Dedifferentiated amniotic fluid mesenchymal stem cell (primary cell): ENCODE data around the gene PIN1.
"Not testable (repeated sequence)": the region's sequence is repeated elsewhere in the genome, so short reads cannot be mapped to it uniquely, and the experiment has no call there.

Experiments used
- DNase-seq: peaks from one replicate; pipeline ENCODE4 v3.0.0-alpha.2; 2016; ENCODE audit errors: extremely low spot score

The PIN1 gene

GRCh38 chr19:9834726-9835506, at the start of gene PIN1:
Gene PIN1 (plus strand): TSS chr19:9835318. CDS start chr19:9835345, 27 bp downstream.
- DNase-seq = peak; percentile 98

- peak; percentile 89 for DNase-seq
Observed at GRCh38 chr19:9785367-9786331, 49.5 kb upstream of the PIN1 start.

- no peak for DNase-seq
Observed at GRCh38 chr19:9786342-9786741, 48.8 kb upstream of the PIN1 start.

- DNase-seq = no peak
Observed at GRCh38 chr19:9786819-9787218, 48.3 kb upstream of the PIN1 start.

GRCh38 chr19:9788604-9789003, 46.5 kb upstream of the PIN1 start:
- not testable (repeated sequence) for DNase-seq

- no peak for DNase-seq
Observed at GRCh38 chr19:9789066-9789465, 46.1 kb upstream of the PIN1 start.

- DNase-seq = not testable (repeated sequence)
Observed at GRCh38 chr19:9789579-9789978, 45.5 kb upstream of the PIN1 start.

- DNase-seq = not testable (repeated sequence)
Observed at GRCh38 chr19:9791073-9791367, 44.1 kb upstream of the PIN1 start.

- DNase-seq = peak; percentile 90
Observed at GRCh38 chr19:9791552-9792205, 43.4 kb upstream of the PIN1 start.

GRCh38 chr19:9792206-9793070, 42.7 kb upstream of the PIN1 start:
- peak; percentile 86 for DNase-seq

- no peak for DNase-seq
Observed at GRCh38 chr19:9793071-9793591, 42.0 kb upstream of the PIN1 start.

GRCh38 chr19:9796113-9796773, 38.9 kb upstream of the PIN1 start:
- peak; percentile 87 for DNase-seq

- no peak for DNase-seq
Observed at GRCh38 chr19:9797871-9798270, 37.2 kb upstream of the PIN1 start.

- DNase-seq = no peak
Observed at GRCh38 chr19:9799162-9799561, 36.0 kb upstream of the PIN1 start.

GRCh38 chr19:9801976-9802375, 33.1 kb upstream of the PIN1 start:
- no peak for DNase-seq

GRCh38 chr19:9806803-9807202, 28.3 kb upstream of the PIN1 start:
- DNase-seq = no peak

- DNase-seq = no peak
Observed at GRCh38 chr19:9808855-9809824, 26.0 kb upstream of the PIN1 start.

GRCh38 chr19:9811139-9811538, 24.0 kb upstream of the PIN1 start:
- DNase-seq = no peak

- no peak for DNase-seq
Observed at GRCh38 chr19:9818175-9818733, 16.9 kb upstream of the PIN1 start.
